ENCODE results near the gene ZNF562.
"Not testable (repeated sequence)": the region's sequence is repeated elsewhere in the genome, so short reads cannot be mapped to it uniquely, and the experiment has no call there.

The ZNF562 gene

DNA sequence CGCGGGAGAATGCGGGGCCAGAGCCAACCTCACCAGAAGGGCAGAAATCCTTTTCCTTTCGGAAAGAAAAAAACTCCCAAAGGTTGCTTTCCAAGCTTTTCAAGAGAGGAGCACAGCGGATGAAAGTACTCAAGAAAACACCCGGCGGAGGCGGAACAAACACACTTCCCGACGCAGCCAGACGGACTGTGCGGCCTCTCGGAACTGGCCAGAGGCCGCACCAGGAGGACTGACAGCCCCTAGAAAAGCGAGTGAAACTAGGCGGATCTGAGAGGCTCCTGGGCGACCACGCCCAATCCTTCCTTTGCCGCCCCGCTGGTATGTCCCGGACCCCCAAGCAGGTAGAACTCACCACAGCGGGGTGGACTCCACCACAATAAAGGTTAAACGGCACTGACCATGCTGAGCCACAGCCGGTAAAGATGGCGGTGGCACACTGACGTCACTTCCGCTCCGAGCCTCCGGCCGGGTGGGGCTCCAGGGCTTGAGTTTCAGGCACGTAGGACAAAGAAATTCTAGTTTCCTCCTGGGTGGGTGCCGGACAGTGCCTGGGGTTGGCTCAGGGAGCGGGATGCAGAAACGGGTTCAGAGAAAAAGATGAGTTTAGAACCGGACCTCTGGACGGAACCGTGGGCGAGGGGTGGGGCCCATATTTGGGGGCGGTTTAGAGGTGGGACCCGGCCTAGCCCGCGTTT lies at the start of gene ZNF562:
TSS of gene ZNF562 (minus strand) at position 438 of the 695 bp plus-strand sequence. CDS start 14,356 bp downstream, outside the sequence.
- DNase-seq = peak; percentile 84

DNA sequence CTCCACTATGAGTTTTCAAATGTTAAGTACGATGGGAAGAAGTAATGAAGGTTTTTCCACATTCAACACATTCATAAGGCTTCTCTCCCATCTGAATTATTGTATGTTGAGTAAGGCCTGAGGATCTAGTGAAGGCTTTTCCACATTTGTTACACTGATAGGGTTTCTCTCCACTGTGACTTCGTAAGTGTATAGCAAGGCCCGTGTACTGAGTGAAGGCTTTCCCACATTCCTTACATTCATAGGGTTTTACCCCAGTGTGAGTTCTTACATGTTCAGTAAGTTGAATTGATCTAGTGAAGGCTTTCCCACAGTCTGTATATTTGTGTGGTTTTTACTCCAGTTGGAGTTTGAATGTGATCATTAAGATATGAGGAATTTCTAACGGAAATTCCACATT lies 49.3 kb upstream of the ZNF562 start:
- DNase-seq = no peak

DNA sequence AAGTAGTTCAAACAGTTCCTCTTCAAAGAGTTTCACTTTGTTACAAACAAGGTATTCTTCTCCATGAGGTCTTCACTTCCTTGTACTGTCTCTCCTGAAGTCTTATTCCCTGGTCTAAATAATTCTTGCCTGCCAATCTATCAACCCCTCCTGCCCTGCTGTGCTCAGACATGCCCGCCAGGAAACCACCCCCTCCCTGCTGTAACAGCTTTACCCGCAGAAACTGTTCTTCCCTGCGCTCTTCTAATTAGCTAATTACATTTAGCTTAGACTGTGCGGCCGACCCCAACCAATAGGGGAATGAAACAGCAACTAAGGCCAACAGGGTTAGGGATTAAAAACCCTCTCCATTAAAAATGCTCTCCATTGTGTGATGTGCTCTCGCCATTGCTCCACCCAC lies 47.0 kb upstream of the ZNF562 start:
- DNase-seq = no peak

DNA sequence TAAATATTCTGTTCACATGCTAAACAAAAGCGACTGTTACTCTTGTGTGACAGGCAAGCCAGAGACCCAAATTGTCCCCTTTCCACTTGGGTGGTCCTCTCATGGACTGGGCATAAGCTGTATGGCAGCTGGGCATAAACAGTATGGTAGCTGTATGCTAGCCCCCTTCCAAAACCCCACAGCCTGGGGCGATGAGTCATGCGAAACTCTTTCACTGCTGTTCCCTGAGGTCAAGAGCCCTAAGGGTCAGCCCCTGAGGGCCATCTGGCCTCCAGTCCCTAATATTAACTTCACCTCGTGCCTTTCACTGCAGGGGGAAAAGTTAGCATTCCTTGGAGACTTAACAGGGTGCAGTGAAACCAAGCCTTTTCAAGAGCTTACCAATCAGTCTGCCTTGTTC lies 45.6 kb upstream of the ZNF562 start:
- DNase-seq = no peak

- DNase-seq = no peak
Measured at GRCh38 chr19:9711815-9712214, 36.9 kb upstream of the ZNF562 start.

- no peak for DNase-seq
Measured at GRCh38 chr19:9709305-9709704, 34.4 kb upstream of the ZNF562 start.

DNA sequence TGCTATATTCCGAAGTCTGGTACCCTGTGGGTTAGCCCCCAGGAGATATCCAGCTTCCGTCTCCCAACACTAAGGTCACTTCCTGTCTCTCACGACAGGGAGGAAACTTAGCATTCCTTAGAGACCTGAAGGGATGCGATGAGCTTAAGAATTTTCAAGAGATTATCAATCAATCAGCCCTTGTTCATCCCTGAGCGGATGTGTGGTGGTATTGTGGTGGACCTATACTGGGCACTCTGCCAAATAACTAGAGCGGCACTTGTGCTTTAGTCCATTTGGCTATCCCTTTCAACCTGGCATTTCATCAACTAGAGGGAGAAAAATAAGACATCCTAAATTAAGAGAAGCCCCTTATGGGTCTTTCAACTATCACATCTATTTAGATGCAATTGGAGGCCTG lies 30.9 kb upstream of the ZNF562 start:
- no peak for DNase-seq

- DNase-seq = no peak
Measured at GRCh38 chr19:9702186-9702585, 27.3 kb upstream of the ZNF562 start.

DNA sequence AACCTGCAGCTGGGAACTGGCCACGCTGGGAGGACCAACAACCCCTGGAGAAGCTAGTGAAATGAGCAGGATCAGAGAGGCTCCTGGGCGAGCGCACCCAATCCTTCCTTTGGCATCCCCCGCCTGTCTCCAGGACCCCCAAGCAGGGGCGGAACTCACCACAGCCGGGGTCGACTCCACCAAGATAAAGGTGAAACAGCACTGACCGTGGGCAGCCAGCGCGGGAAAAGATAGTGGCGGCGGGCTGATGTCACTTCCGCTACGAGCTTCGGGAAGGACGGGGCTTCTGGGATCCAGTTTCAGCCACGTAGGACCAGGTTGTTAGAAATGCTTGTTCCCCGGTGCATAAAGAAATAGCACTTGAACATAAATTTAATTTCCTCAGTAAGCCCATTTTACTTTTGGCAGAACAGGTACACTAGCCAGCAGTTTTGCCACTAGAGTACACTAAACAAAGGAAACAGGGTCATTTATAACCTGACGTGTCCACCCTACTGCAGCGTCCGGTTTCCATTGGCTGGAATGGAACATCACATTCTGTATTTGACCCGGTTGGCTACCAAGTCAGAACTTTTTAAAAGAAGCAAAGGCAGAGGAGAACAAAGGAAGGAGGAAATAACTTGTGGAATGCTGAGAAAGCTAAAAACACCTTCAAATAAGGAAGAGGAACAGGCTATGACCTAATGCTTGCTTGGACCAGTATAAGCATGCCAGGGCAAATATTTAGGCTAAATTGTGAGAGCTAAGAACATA lies 25.5 kb upstream of the ZNF562 start:
- DNase-seq = no peak

GRCh38 chr19:9690301-9690700 lies 15.4 kb upstream of the ZNF562 start:
- DNase-seq = not testable (repeated sequence)

GRCh38 chr19:9679996-9680395 lies 5.1 kb upstream of the ZNF562 start:
- not testable (repeated sequence) for DNase-seq

- not testable (repeated sequence) for DNase-seq
Measured at GRCh38 chr19:9675358-9675901, 530 bp upstream of the ZNF562 start.

DNA sequence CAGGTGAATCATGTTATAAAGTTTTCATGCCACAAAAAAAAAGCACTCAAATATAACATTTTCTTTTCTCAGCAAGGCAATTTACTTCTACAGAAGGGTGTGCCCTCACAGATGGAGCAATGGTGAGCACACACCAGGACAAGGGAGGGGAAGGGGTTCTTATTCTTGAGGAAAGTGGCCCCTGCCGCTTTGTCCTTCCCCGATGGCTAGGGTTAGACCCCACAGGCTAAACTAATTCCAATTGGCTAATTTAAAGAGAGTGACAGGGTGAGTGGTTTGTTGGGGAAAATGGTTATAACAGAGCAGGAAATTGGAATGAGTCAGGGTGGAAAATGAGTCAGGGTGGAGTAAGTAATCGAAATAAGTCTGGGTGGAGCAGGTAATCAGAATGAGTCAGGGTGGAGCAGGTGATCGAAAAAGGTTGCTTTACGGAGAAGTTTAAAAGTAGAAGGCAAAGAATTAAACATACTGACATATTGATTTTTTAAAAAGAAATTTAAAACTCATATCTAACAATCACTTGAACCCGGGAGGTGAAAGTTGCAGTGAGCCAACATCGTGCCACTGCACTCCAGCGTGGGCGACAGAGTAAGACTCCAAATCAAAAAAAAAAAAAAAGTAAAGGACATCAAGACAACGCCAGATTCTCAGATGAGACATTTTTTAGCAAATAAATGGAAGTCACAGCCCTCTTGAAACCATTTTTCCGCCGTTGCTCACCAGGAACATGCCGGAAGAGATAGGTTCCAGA lies 813 bp downstream of the ZNF562 start:
- peak; percentile 27 for DNase-seq

- DNase-seq = no peak
Measured at GRCh38 chr19:9672893-9673292, 2.0 kb downstream of the ZNF562 start.

DNA sequence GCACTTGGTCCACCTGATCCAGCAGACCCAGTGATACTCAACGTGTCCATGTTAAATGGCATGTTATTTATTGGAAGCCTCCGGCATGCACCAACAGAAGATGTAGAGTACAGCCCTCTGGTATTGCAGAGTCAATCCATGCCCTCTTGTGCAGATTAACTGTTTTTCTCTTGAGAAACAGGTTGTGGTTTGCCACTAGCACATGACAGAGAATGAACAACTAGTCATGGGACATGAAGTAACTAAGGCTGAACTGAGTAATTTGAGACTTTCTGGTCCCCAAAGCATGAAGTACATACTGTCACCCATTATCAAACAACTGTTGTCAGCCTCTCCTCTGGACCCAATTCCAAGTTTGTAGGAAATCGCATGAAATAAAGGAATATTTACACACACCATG lies 3.2 kb downstream of the ZNF562 start:
- DNase-seq = no peak

DNA sequence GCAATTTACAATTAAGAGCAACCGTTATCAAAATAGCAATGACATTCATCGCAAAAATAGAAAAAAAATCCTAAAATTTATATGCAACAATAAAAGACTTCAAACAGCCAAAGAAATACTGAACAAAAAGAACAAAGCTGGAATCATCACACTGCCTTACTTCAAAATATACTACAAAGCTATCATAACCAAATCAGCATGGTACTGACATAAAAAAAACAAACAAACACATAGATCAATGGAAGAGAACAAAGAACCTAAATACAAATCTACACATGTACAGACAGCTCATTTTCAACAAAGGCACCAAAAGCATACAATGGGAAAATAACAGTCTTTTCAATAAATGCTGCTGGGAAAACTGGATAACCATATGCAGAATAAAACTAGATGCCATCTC lies 6.4 kb downstream of the ZNF562 start:
- no peak for DNase-seq

DNA sequence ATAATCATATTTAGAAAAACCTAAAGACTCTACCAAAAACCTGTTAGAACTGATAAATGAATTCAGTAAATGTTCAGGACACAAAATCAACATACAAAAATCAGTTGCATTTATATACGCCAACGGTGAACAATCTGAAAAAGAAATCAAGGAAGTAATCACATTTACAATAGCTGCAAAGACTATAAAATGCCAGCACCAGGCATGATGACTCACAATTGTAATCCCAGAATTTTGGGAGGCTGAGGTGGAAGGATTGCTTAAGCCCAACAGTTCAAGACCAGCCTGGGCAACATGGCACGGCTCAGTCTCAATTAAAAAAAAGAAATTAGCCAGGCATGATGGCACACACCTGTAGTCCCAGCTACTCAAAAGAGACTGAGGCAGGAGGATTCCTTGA lies 7.0 kb downstream of the ZNF562 start:
- DNase-seq = no peak

GRCh38 chr19:9658769-9659168 lies 16.1 kb downstream of the ZNF562 start:
- DNase-seq = no peak

GRCh38 chr19:9653066-9653555 lies 21.8 kb downstream of the ZNF562 start:
- not testable (repeated sequence) for DNase-seq

GRCh38 chr19:9651464-9651863 lies 23.4 kb downstream of the ZNF562 start:
- not testable (repeated sequence) for DNase-seq

DNA sequence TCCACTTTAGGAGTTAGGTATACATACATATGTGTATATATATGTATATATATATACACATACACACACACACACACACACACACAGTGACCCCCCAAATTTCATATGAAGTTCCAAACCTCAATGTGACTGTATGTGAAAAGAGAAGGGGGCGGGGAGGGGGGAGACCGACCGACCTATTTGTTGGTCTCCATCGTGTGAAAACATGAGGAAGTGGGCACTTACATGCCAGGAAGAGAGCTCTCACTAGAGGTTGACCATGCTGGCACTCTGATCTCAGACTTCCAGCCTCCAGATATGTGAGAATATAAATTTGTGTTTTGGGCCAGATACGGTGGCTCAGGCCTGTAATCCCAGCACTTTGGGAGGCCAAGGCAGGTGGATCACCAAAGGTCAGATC lies 24.6 kb downstream of the ZNF562 start:
- no peak for DNase-seq

- no peak for DNase-seq
Measured at GRCh38 chr19:9645472-9645871, 29.4 kb downstream of the ZNF562 start.

GRCh38 chr19:9644472-9644871 lies 30.4 kb downstream of the ZNF562 start:
- DNase-seq = no peak

Data from activated T-cell treated with anti-CD3 and anti-CD28 coated beads, Interleukin-2, amount 50 U/mL, for 1 hour (primary cell).